HUES64 (cell line): ENCODE data around the gene SBF2.

Experiments used
- H3K27ac ChIP-seq: 2 replicates; pipeline ENCODE4 v1.7.0; 2013; ENCODE audit warnings: low read depth, low read length, inconsistent platforms
- H3K27me3 ChIP-seq: 2 replicates; pipeline ENCODE4 v1.6.1; 2013; ENCODE audit warnings: mild to moderate bottlenecking, low read length; ENCODE audit not compliant: insufficient read depth
- H3K36me3 ChIP-seq: 2 replicates; pipeline ENCODE4 v1.6.1; 2013; ENCODE audit warnings: mild to moderate bottlenecking, low read length; ENCODE audit not compliant: insufficient read depth
- H3K4me1 ChIP-seq: 2 replicates; pipeline ENCODE4 v1.6.1; 2013; ENCODE audit warnings: mild to moderate bottlenecking, low read length, moderate library complexity; ENCODE audit not compliant: insufficient read depth
- H3K4me3 ChIP-seq: 2 replicates; pipeline ENCODE4 v1.5.1; 2013; ENCODE audit warnings: mild to moderate bottlenecking, low read length, moderate library complexity
- H3K9ac ChIP-seq: 2 replicates; pipeline ENCODE4 v1.6.1; 2013; ENCODE audit warnings: mild to moderate bottlenecking, low read depth, low read length
- H3K9me3 ChIP-seq: 2 replicates; pipeline ENCODE4 v1.6.1; 2013; ENCODE audit warnings: low read depth, low read length; ENCODE audit not compliant: insufficient read depth
- WGBS: fragments of 150-250, 120-280 bp; methylation state at CpG from one replicate; pipeline ENCODE4 v1.1.7; 2013; ENCODE audit warnings: missing lambda C conversion rate; 5-methylcytosine and 5-hydroxymethylcytosine counted together

Gene SBF2

GRCh38 chr11:10205928-10206327 lies 88.1 kb downstream of the SBF2 start:
- H3K4me3 ChIP-seq: no peak overlapping the region
- no peaks in the 10 kb centered on the region for H3K27me3 ChIP-seq
- 22% methylated on average over 1 of the region's 1 CpG for WGBS
- H3K9me3 ChIP-seq: peaks cover 16% of the 10 kb centered on the region; the same call in 1 of the 2 replicates
- H3K9ac ChIP-seq: no peak overlapping the region
- H3K27ac ChIP-seq: no peak overlapping the region
- no peaks in the 10 kb centered on the region for H3K36me3 ChIP-seq
- peaks cover 36% of the 10 kb centered on the region for H3K4me1 ChIP-seq

- Histone ChIP-seq H3K9ac (no peak overlapping the region), H3K4me1 (peaks cover 36% of the 10 kb centered on the region), H3K27me3 (no peaks in the 10 kb centered on the region), H3K4me3 (no peak overlapping the region), H3K9me3 (peaks cover 16% of the 10 kb centered on the region; the same call in 1 of the 2 replicates), H3K36me3 (no peaks in the 10 kb centered on the region), H3K27ac (no peak overlapping the region)
- 95% methylated on average over 2 of the region's 4 CpGs for WGBS
These were observed 90.0 kb downstream of the SBF2 start for GRCh38 chr11:10204021-10204420.

GRCh38 chr11:10201343-10201742 lies 92.7 kb downstream of the SBF2 start:
- H3K4me1 ChIP-seq: peaks cover 19% of the 10 kb centered on the region
- no peak overlapping the region for H3K9ac ChIP-seq
- H3K27me3 ChIP-seq: no peaks in the 10 kb centered on the region
- H3K9me3 ChIP-seq: peaks cover 16% of the 10 kb centered on the region; the same call in 1 of the 2 replicates
- no peak overlapping the region for H3K27ac ChIP-seq
- no peak overlapping the region for H3K4me3 ChIP-seq
- no peaks in the 10 kb centered on the region for H3K36me3 ChIP-seq
- 87% methylated on average over 1 of the region's 1 CpG for WGBS

GRCh38 chr11:10197091-10197490 lies 96.9 kb downstream of the SBF2 start:
- no peak overlapping the region for H3K9ac ChIP-seq
- peaks cover 9% of the 10 kb centered on the region; the same call in 1 of the 2 replicates for H3K36me3 ChIP-seq
- no peak overlapping the region for H3K4me3 ChIP-seq
- peaks cover 4% of the 10 kb centered on the region for H3K4me1 ChIP-seq
- no peak overlapping the region for H3K27ac ChIP-seq
- no peaks in the 10 kb centered on the region for H3K9me3 ChIP-seq
- no peaks in the 10 kb centered on the region for H3K27me3 ChIP-seq
- 100% methylated on average over 2 of the region's 2 CpGs for WGBS

- WGBS: 78% methylated on average over 2 of the region's 2 CpGs
- no peaks in the 10 kb centered on the region for H3K9me3 ChIP-seq
- no peaks in the 10 kb centered on the region for H3K27me3 ChIP-seq
- no peak overlapping the region for H3K9ac ChIP-seq
- H3K36me3 ChIP-seq: peaks cover 9% of the 10 kb centered on the region; the same call in 1 of the 2 replicates
- no peak overlapping the region for H3K4me3 ChIP-seq
- H3K4me1 ChIP-seq: peaks cover 13% of the 10 kb centered on the region
- no peak overlapping the region for H3K27ac ChIP-seq
These were observed 102.0 kb downstream of the SBF2 start for GRCh38 chr11:10192036-10192435.

- no peaks in the 10 kb centered on the region for H3K9me3 ChIP-seq
- no peaks in the 10 kb centered on the region for H3K27me3 ChIP-seq
- no peak overlapping the region for H3K9ac ChIP-seq
- H3K4me3 ChIP-seq: no peak overlapping the region
- WGBS: 95% methylated on average over 3 of the region's 3 CpGs
- no peak overlapping the region for H3K27ac ChIP-seq
- no peaks in the 10 kb centered on the region for H3K36me3 ChIP-seq
- H3K4me1 ChIP-seq: no peaks in the 10 kb centered on the region; the same call in 1 of the 2 replicates
These were observed 112.2 kb downstream of the SBF2 start for GRCh38 chr11:10181811-10182210.

- no peak overlapping the region for H3K4me3 ChIP-seq
- H3K9me3 ChIP-seq: no peaks in the 10 kb centered on the region
- no peak overlapping the region for H3K9ac ChIP-seq
- H3K36me3 ChIP-seq: no peaks in the 10 kb centered on the region
- no peaks in the 10 kb centered on the region for H3K27me3 ChIP-seq
- no peak overlapping the region for H3K27ac ChIP-seq
- H3K4me1 ChIP-seq: no peaks in the 10 kb centered on the region
These were observed 129.4 kb downstream of the SBF2 start for GRCh38 chr11:10164621-10165020.

GRCh38 chr11:10162222-10162621 lies 131.8 kb downstream of the SBF2 start:
- WGBS: 100% methylated on average over 2 of the region's 2 CpGs

GRCh38 chr11:10160350-10160749 lies 133.7 kb downstream of the SBF2 start:
- Histone ChIP-seq H3K27ac (no peak overlapping the region), H3K36me3 (no peaks in the 10 kb centered on the region), H3K4me1 (no peaks in the 10 kb centered on the region), H3K9me3 (peaks cover 3% of the 10 kb centered on the region; the same call in 1 of the 2 replicates), H3K4me3 (no peak overlapping the region), H3K27me3 (no peaks in the 10 kb centered on the region), H3K9ac (no peak overlapping the region)
- WGBS: 100% methylated on average over 1 of the region's 2 CpGs

More at GRCh38 chr11:10162222-10162621, 131.8 kb downstream of the SBF2 start:
- Histone ChIP-seq H3K9me3 (no peaks in the 10 kb centered on the region; the same call in 1 of the 2 replicates), H3K4me3 (no peak overlapping the region), H3K36me3 (no peaks in the 10 kb centered on the region), H3K4me1 (no peaks in the 10 kb centered on the region), H3K9ac (no peak overlapping the region), H3K27me3 (no peaks in the 10 kb centered on the region), H3K27ac (no peak overlapping the region)

- H3K4me3 ChIP-seq: no peak overlapping the region
- H3K27me3 ChIP-seq: no peaks in the 10 kb centered on the region
- no peaks in the 10 kb centered on the region for H3K36me3 ChIP-seq
- peaks cover 3% of the 10 kb centered on the region; the same call in 1 of the 2 replicates for H3K9me3 ChIP-seq
- no peak overlapping the region for H3K9ac ChIP-seq
- H3K27ac ChIP-seq: no peak overlapping the region
- H3K4me1 ChIP-seq: no peaks in the 10 kb centered on the region; the same call in 1 of the 2 replicates
These were observed 135.6 kb downstream of the SBF2 start for GRCh38 chr11:10158461-10158860.

- no peak overlapping the region for H3K27ac ChIP-seq
- no peaks in the 10 kb centered on the region for H3K36me3 ChIP-seq
- H3K4me1 ChIP-seq: no peaks in the 10 kb centered on the region; the same call in 1 of the 2 replicates
- H3K9ac ChIP-seq: no peak overlapping the region
- 90% methylated on average over 17 of the region's 17 CpGs for WGBS
- no peak overlapping the region for H3K4me3 ChIP-seq
- no peaks in the 10 kb centered on the region for H3K27me3 ChIP-seq
- H3K9me3 ChIP-seq: peaks cover 3% of the 10 kb centered on the region; the same call in 1 of the 2 replicates
These were observed 138.1 kb downstream of the SBF2 start for GRCh38 chr11:10155793-10156490.
